ENCODE results near the gene C18orf63.

DNA sequence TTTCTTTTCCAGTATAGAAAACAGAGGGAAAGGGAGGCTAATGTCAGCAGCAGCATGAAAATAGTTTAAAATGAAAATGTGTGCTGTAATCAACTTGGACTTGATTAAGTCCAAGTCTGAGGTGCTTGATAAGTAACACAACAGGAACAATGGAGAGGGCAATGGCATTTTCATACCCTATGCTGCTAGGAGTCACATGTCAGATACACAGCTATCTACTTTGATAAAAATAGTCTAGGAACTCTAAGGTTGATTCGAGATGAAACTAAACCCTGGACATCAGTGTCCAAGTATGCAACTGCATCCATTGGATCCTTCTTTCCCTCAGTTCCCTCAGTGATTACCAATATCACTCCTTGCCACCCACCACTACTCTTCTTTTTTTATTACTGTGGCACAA, 4.6 kb upstream of the C18orf63 start:
- TF ChIP-seq, protein P1, sequence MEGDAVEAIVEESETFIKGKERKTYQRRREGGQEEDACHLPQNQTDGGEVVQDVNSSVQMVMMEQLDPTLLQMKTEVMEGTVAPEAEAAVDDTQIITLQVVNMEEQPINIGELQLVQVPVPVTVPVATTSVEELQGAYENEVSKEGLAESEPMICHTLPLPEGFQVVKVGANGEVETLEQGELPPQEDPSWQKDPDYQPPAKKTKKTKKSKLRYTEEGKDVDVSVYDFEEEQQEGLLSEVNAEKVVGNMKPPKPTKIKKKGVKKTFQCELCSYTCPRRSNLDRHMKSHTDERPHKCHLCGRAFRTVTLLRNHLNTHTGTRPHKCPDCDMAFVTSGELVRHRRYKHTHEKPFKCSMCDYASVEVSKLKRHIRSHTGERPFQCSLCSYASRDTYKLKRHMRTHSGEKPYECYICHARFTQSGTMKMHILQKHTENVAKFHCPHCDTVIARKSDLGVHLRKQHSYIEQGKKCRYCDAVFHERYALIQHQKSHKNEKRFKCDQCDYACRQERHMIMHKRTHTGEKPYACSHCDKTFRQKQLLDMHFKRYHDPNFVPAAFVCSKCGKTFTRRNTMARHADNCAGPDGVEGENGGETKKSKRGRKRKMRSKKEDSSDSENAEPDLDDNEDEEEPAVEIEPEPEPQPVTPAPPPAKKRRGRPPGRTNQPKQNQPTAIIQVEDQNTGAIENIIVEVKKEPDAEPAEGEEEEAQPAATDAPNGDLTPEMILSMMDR (conservative IDR thresholded peaks at IDR 0.05; ENCODE audit: low read length), result no peak
- no peak for TF ChIP-seq EZH2phosphoT487 (IDR thresholded peaks at IDR 0.05; ENCODE audit: borderline replicate concordance, low read depth, low read length)

Data from OCI-LY7 (cell line).